Mammary epithelial cell (primary cell): Measurements from ENCODE around the gene PLEKHM1.
"Not testable (repeated sequence)": the region's sequence is repeated elsewhere in the genome, so short reads cannot be mapped to it uniquely, and the experiment has no call there.

Experiments
- CTCF ChIP-seq, 2 donors: IDR thresholded peaks in 1 of 2; conservative IDR thresholded peaks in 1 of 2; 2 replicates each; pipeline ENCODE4 v1.5.1; 2011 to 2012; ENCODE audit warnings: inconsistent platforms in 2 of 2, low read length in 2 of 2, mild to moderate bottlenecking in 2 of 2, control low read depth in 1 of 2, low read depth in 1 of 2; ENCODE audit not compliant: insufficient read depth in 1 of 2; ENCODE audit errors: extremely low read depth in 1 of 2
- EZH2 ChIP-seq: IDR thresholded peaks from 2 replicates; pipeline ENCODE4 v1.6.1; 2012; ENCODE audit warnings: low read length, inconsistent platforms, borderline replicate concordance

GRCh38 chr17:45494556-45494955 is 4.0 kb upstream of the PLEKHM1 start:
- not testable (repeated sequence) for TF ChIP-seq CTCF (conservative IDR thresholded peaks at IDR 0.05 in 1 of 2, IDR thresholded peaks at IDR 0.05 in 1 of 2; ENCODE audit: extremely low read depth in 1 of 2, insufficient read depth in 1 of 2, low read depth in 1 of 2, low read length in 2 of 2); EZH2
